K562 (cell line): ENCODE measurements around the gene CXCL1. TPM values are rescaled to one million over a fixed set of nuclear protein-coding genes. Genes with fewer than 3 reads are reported as not detected.

ENCODE experiments used
- ATAC-seq: fragments of 200-7000 bp; cut with Tn5 transposase; 3 replicates; pipeline ENCODE4 v1.9.1; 2020; ENCODE audit warnings: moderate library complexity
- BruUV-seq: library from RNA; stranded (reverse); fragments of 400-500 nt; replicated peaks from 2 replicates; lab custom pipeline; 2021; lab: Mats Ljungman, UMichigan
- CTCF ChIA-PET: fragments of 300-600 bp; formaldehyde crosslinking; extraction: SDS; loops from one replicate; lab custom pipeline; 2021; ENCODE audit warnings: low intra/inter-chr PET ratio; lab: Yijun Ruan, JAX
- POLR2A ChIA-PET: fragments of 300-600, 350-650 bp; sonication (Branson Sonifier 250); formaldehyde crosslinking; extraction: SDS; loops from one replicate; lab custom pipeline; 2021; ENCODE audit warnings: antibody characterized with exemption, inconsistent platforms; lab: Yijun Ruan, JAX
- DNase-seq, 4 experiments: peaks; one replicate each; pipeline versions ENCODE4 v3.0.0 to v3.0.0-alpha.2; 2011 to 2018; ENCODE audit warnings: low spot score in 3 of 4, mixed read lengths in 3 of 4; ENCODE audit errors: extremely low read depth in 1 of 4
- FAIRE-seq: peaks from 2 replicates; lab custom pipeline; 2011; peaks lifted over from hg19 to GRCh38; lab: Jason Lieb, UNC
- H2AFZ ChIP-seq: 2 replicates; pipeline ENCODE4 v1.6.0; 2011; ENCODE audit warnings: low read depth, low read length, control low read depth, inconsistent platforms
- H3K27ac ChIP-seq: fragments of 200-600 bp; 3 replicates; pipeline ENCODE4 v1.8.0; 2011; ENCODE audit warnings: low read depth, mild to moderate bottlenecking, control low read depth, inconsistent platforms, low read length, moderate library complexity, mixed read lengths; ENCODE audit errors: extremely low read depth
- H3K27me3 ChIP-seq, 2 experiments: fragments of 300-600 bp in 1 of 2; 2 replicates in 1 of 2; 3 replicates in 1 of 2; pipeline versions ENCODE4 v1.6.0 to v1.8.0; 2011; ENCODE audit warnings: inconsistent platforms in 2 of 2, low read length in 2 of 2, mild to moderate bottlenecking in 1 of 2, mixed read lengths in 1 of 2, moderate library complexity in 1 of 2; ENCODE audit not compliant: control insufficient read depth in 2 of 2, insufficient read depth in 2 of 2
- H3K36me3 ChIP-seq: fragments of 300-600 bp; 3 replicates; pipeline ENCODE4 v1.8.0; 2011; ENCODE audit warnings: mild to moderate bottlenecking, low read length, inconsistent platforms; ENCODE audit not compliant: control insufficient read depth, insufficient read depth
- H3K4me1 ChIP-seq, 2 experiments: fragments of 200-600 bp in 1 of 2; replicated peaks in 1 of 2; 2 replicates in 1 of 2; 3 replicates in 1 of 2; pipeline versions ENCODE4 v1.5.1 to v1.8.0; 2011; ENCODE audit warnings: inconsistent platforms in 2 of 2, low read length in 2 of 2, mild to moderate bottlenecking in 1 of 2, mixed read lengths in 1 of 2, moderate library complexity in 1 of 2; ENCODE audit not compliant: control insufficient read depth in 2 of 2, insufficient read depth in 2 of 2
- H3K4me2 ChIP-seq: 2 replicates; pipeline ENCODE4 v1.6.1; 2011; ENCODE audit warnings: low read length, control low read depth, inconsistent platforms, mixed read lengths; ENCODE audit not compliant: insufficient read depth
- H3K4me3 ChIP-seq: fragments of 200-600 bp; sonication (generic), shearing (Covaris generic); 2 replicates; pipeline ENCODE4 v1.5.1; 2016; ENCODE audit warnings: control low read depth, inconsistent platforms
- H3K79me2 ChIP-seq: fragments of 200-600 bp; 3 replicates; pipeline ENCODE4 v1.8.0; 2011; ENCODE audit warnings: low read length, inconsistent platforms; ENCODE audit not compliant: control insufficient read depth, insufficient read depth
- H3K9ac ChIP-seq, 2 experiments: 2 replicates each; pipeline versions ENCODE4 v1.6.0 to v1.6.1; 2011; ENCODE audit warnings: low read depth in 2 of 2, low read length in 2 of 2, control low read depth in 1 of 2, inconsistent platforms in 1 of 2, mild to moderate bottlenecking in 1 of 2, mixed read lengths in 1 of 2; ENCODE audit not compliant: insufficient read depth in 1 of 2
- H3K9me1 ChIP-seq: one replicate; pipeline ENCODE4 v1.6.0; 2011; ENCODE audit warnings: inconsistent platforms, mild to moderate bottlenecking, low read length, moderate library complexity; ENCODE audit not compliant: control insufficient read depth, insufficient read depth
- H3K9me3 ChIP-seq: replicated peaks from 2 replicates; pipeline ENCODE4 v1.5.1; 2011; ENCODE audit warnings: low read depth, low read length, inconsistent platforms; ENCODE audit not compliant: control insufficient read depth, insufficient read depth
- H4K20me1 ChIP-seq: replicated peaks from 2 replicates; pipeline ENCODE4 v1.6.1; 2011; ENCODE audit warnings: low read length, inconsistent platforms, mixed read lengths; ENCODE audit not compliant: control insufficient read depth, insufficient read depth
- CEBPG ChIP-seq, 3 experiments: fragments of 200-800 bp in 1 of 3; sonication (Bioruptor generic) in 1 of 3; sonication (generic) in 1 of 3; formaldehyde crosslinking in 1 of 3; IDR thresholded peaks in 2 of 3; conservative IDR thresholded peaks in 1 of 3; 2 replicates each; pipeline versions ENCODE4 v1.6.1 to v1.8.0; 2016 to 2022; ENCODE audit warnings: missing compliant biosample characterization in 2 of 3, missing genetic modification characterization in 2 of 3, mild to moderate bottlenecking in 1 of 3, missing genetic modification reagents in 1 of 3
- DMBX1 ChIP-seq: fragments of 250-450 bp; sonication (Bioruptor Pico); IDR thresholded peaks from 2 replicates; pipeline ENCODE4 v1.8.0; 2022; ENCODE audit warnings: inconsistent platforms, mild to moderate bottlenecking, moderate library complexity, borderline replicate concordance
- GABPA ChIP-seq: fragments of 200-800 bp; sonication (Bioruptor generic); conservative IDR thresholded peaks from 2 replicates; pipeline ENCODE4 v1.6.1; 2016; ENCODE audit warnings: low read depth, missing genetic modification characterization, missing compliant biosample characterization
- GABPB1 ChIP-seq: sonication (generic); formaldehyde crosslinking; IDR thresholded peaks from 2 replicates; pipeline ENCODE4 v1.8.0; 2022; ENCODE audit warnings: mild to moderate bottlenecking, missing genetic modification reagents
- HDAC2 ChIP-seq: fragments of 450-650 bp; IDR thresholded peaks from 2 replicates; pipeline ENCODE4 v1.6.1; 2016; ENCODE audit warnings: mild to moderate bottlenecking
- JUN ChIP-seq, 2 experiments: sonication (generic) in 1 of 2; formaldehyde crosslinking in 1 of 2; IDR thresholded peaks; 2 replicates each; pipeline versions ENCODE4 v1.6.1 to v1.8.0; 2012 to 2022; ENCODE audit warnings: borderline replicate concordance in 2 of 2, mild to moderate bottlenecking in 2 of 2, improper control_type of control experiment in 1 of 2, low read depth in 1 of 2, low read length in 1 of 2, missing genetic modification reagents in 1 of 2
- KDM5B ChIP-seq: fragments of 200-600 bp; sonication (generic); IDR thresholded peaks from 2 replicates; pipeline ENCODE4 v1.6.1; 2012; ENCODE audit warnings: low read depth, mild to moderate bottlenecking, moderate library complexity, low read length, control low read depth, inconsistent platforms; ENCODE audit not compliant: insufficient replicate concordance
- MED1 ChIP-seq: sonication (generic); formaldehyde crosslinking; IDR thresholded peaks from 2 replicates; pipeline ENCODE4 v1.8.1; 2023; ENCODE audit warnings: missing genetic modification reagents, borderline replicate concordance
- TGIF2 ChIP-seq: sonication (generic); formaldehyde crosslinking; IDR thresholded peaks from 2 replicates; pipeline ENCODE4 v1.8.1; 2022; ENCODE audit warnings: mild to moderate bottlenecking, missing genetic modification reagents, moderate library complexity
- ZBTB7A ChIP-seq: IDR thresholded peaks from 2 replicates; pipeline ENCODE4 v1.6.1; 2011; ENCODE audit warnings: low read depth, mild to moderate bottlenecking, low read length, moderate library complexity, borderline replicate concordance; ENCODE audit not compliant: control insufficient read depth
- ZNF12 ChIP-seq: sonication (generic); formaldehyde crosslinking; IDR thresholded peaks from 2 replicates; pipeline ENCODE4 v1.4.0; 2020; ENCODE audit warnings: mild to moderate bottlenecking, missing genetic modification reagents
- ZNF121 ChIP-seq: sonication (generic); formaldehyde crosslinking; conservative IDR thresholded peaks from 2 replicates; pipeline ENCODE4 v1.8.0; 2022; ENCODE audit warnings: missing genetic modification reagents
- ZNF551 ChIP-seq: fragments of 250-450 bp; sonication (Bioruptor Pico); IDR thresholded peaks from 2 replicates; pipeline ENCODE4 v1.5.0; 2021; ENCODE audit warnings: mild to moderate bottlenecking, moderate library complexity
- WGBS: fragments of 100-300 bp; shearing (Covaris generic); methylation state at CpG from one replicate; pipeline ENCODE4 v1.1.6; 2016; ENCODE audit warnings: low coverage, mixed read lengths; ENCODE audit not compliant: insufficient coverage; ENCODE audit errors: missing lambda C conversion rate; 5-methylcytosine and 5-hydroxymethylcytosine counted together
- in situ Hi-C: fragments of 300-500 bp; cut with MboI; formaldehyde crosslinking; loops from 4 replicates; pipeline ENCODE4 v1.15.0; 2018; ENCODE audit warnings: inconsistent platforms, mixed read lengths
- intact Hi-C: fragments of 100-400 bp; cut with micrococcal nuclease; formaldehyde crosslinking; loops from 2 replicates; pipeline ENCODE4 v1.14.2; 2022
- polyA plus RNA-seq, 8 experiments: library from polyadenylated mRNA; depleted of rRNA in 4 of 8; stranded (reverse) in 5 of 8; unstranded in 3 of 8; fragments of >200 nt; fragmentation: Nextera tagmentation in 2 of 8; fragmentation: Illumina TruSeq in 1 of 8; extraction: Ambion mirVana in 2 of 8; extraction: Trizol in 1 of 8; gene quantifications; 2 replicates each; pipeline versions ENCODE4 v1.2.1 to v1.2.3, GENCODE V29; 2011 to 2014; ENCODE audit warnings: inconsistent platforms in 1 of 8, missing spikeins in 1 of 8
- total RNA-seq, 7 experiments: library from RNA; depleted of rRNA in 6 of 7; stranded (reverse); fragments of >200 nt in 6 of 7; fragmentation: Illumina TruSeq in 2 of 7; extraction: Trizol in 2 of 7; gene quantifications; 2 replicates each; pipeline versions ENCODE4 v1.2.1 to v1.2.3, GENCODE V29; 2011 to 2021; ENCODE audit warnings: low replicate concordance in 1 of 7
- TF ChIP-seq, protein P1 (sequence below): sonication (generic); formaldehyde crosslinking; IDR thresholded peaks from 2 replicates; pipeline ENCODE4 v1.9.0; 2022; ENCODE audit warnings: mild to moderate bottlenecking, missing genetic modification reagents
- TF ChIP-seq, protein P2 (sequence below): fragments of 450-650 bp; IDR thresholded peaks from 2 replicates; pipeline ENCODE4 v1.6.1; 2017; ENCODE audit warnings: antibody characterized with exemption, mild to moderate bottlenecking

Gene CXCL1
- total and polyA plus RNA-seq, 9 of the 15 experiments (the other 6 are each of a cell fraction or from before 2014, with no cell fraction given) = 0.07 to 2.2 (median 0.32) TPM; not detected in 3

DNA sequence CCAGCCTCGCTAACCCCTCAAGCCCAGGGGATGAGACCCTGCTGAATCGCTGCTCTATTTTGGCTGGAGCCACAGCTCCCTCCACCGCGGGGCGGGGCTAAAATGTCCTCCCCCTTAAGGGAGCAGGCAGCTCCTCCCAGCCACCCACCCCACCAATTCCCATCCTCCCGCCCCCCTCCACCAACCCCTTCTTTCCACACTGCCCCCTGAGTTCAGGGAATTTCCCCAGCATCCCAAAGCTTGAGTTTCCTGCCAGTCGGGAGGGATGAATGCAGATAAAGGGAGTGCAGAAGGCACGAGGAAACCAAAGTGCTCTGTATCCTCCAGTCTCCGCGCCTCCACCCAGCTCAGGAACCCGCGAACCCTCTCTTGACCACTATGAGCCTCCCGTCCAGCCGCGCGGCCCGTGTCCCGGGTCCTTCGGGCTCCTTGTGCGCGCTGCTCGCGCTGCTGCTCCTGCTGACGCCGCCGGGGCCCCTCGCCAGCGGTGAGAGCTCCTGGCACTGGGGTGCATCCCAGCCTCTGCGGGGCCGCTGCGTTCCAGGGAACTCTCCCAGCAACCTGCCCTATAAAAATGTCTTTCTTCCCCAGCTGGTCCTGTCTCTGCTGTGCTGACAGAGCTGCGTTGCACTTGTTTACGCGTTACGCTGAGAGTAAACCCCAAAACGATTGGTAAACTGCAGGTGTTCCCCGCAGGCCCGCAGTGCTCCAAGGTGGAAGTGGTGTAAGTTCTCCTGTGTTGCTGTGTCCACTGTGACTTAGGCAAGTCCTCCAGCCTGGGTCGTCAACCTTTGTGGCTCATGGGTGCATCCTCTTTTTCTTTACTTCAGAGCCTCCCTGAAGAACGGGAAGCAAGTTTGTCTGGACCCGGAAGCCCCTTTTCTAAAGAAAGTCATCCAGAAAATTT, 32.6 kb upstream of the CXCL1 start, which contains the start of gene CXCL6 (continued):
- no peak for TF ChIP-seq ZNF121

DNA sequence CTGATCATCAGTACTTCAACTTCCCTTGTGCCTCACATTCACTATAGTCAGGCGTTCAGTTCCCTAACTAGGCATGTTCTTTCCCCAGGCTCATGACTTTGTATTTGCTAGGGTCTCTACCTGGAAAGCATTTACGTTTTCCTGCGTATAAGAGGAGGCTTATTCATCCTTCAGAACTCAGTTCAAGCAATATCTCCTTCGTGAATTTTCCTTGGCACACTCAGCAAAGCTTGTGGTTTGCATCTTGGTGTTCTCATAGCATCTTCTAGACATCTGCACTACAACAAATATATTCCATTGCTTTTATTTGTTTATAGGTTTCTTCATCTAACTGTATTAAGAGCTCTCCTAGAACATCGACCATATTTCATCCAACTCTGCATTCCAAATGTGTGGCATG, 30.1 kb upstream of the CXCL1 start:
- ATAC-seq = no peak
- Histone ChIP-seq H4K20me1 (no peaks in the 10 kb centered on the region), H3K4me2 (no peak overlapping the region), H3K79me2 (no peaks in the 10 kb centered on the region), H3K4me1 (no peaks in the 10 kb centered on the region), H3K9ac (no peak overlapping the region), H3K9me3 (no peaks in the 10 kb centered on the region), H3K27ac (no peak overlapping the region), H3K36me3 (no peaks in the 10 kb centered on the region), H2AFZ (no peak overlapping the region), H3K27me3 (no peaks in the 10 kb centered on the region), H3K4me3 (no peak overlapping the region), H3K9me1 (no peaks in the 10 kb centered on the region)
- ChIA-PET CTCF (no interaction called here), POLR2A (no interaction called here)
- WGBS = 41% methylated on average over 5 of the region's 5 CpGs
- intact Hi-C loops = no loop called here
- DNase-seq = no peak
- no peak for FAIRE-seq
- in situ Hi-C loops = no loop called here
- no TSS peak for BruUV-seq
- no peak for TF ChIP-seq MED1 (CRISPR knock-in tag)
- TF ChIP-seq CEBPG (CRISPR knock-in tag; IDR thresholded peaks at IDR 0.05) = no peak
- no peak for TF ChIP-seq CEBPG (tag; conservative IDR thresholded peaks at IDR 0.05 in 1 of 2, IDR thresholded peaks at IDR 0.05 in 1 of 2)
- no peak for TF ChIP-seq TGIF2 (CRISPR knock-in tag)
- TF ChIP-seq JUN (IDR thresholded peaks at IDR 0.05; ENCODE audit: borderline replicate concordance, low read depth, low read length) = no peak
- no peak for TF ChIP-seq JUN (CRISPR knock-in tag; IDR thresholded peaks at IDR 0.05; ENCODE audit: borderline replicate concordance)
- TF ChIP-seq ZBTB7A = no peak
- TF ChIP-seq GABPB1 (CRISPR knock-in tag) = no peak
- TF ChIP-seq ZNF551 (CRISPR knock-in tag) = no peak
- TF ChIP-seq, protein P1, sequence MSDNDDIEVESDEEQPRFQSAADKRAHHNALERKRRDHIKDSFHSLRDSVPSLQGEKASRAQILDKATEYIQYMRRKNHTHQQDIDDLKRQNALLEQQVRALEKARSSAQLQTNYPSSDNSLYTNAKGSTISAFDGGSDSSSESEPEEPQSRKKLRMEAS (CRISPR knock-in tag) = no peak
- TF ChIP-seq, protein P2, sequence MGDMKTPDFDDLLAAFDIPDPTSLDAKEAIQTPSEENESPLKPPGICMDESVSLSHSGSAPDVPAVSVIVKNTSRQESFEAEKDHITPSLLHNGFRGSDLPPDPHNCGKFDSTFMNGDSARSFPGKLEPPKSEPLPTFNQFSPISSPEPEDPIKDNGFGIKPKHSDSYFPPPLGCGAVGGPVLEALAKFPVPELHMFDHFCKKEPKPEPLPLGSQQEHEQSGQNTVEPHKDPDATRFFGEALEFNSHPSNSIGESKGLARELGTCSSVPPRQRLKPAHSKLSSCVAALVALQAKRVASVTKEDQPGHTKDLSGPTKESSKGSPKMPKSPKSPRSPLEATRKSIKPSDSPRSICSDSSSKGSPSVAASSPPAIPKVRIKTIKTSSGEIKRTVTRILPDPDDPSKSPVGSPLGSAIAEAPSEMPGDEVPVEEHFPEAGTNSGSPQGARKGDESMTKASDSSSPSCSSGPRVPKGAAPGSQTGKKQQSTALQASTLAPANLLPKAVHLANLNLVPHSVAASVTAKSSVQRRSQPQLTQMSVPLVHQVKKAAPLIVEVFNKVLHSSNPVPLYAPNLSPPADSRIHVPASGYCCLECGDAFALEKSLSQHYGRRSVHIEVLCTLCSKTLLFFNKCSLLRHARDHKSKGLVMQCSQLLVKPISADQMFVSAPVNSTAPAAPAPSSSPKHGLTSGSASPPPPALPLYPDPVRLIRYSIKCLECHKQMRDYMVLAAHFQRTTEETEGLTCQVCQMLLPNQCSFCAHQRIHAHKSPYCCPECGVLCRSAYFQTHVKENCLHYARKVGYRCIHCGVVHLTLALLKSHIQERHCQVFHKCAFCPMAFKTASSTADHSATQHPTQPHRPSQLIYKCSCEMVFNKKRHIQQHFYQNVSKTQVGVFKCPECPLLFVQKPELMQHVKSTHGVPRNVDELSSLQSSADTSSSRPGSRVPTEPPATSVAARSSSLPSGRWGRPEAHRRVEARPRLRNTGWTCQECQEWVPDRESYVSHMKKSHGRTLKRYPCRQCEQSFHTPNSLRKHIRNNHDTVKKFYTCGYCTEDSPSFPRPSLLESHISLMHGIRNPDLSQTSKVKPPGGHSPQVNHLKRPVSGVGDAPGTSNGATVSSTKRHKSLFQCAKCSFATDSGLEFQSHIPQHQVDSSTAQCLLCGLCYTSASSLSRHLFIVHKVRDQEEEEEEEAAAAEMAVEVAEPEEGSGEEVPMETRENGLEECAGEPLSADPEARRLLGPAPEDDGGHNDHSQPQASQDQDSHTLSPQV = no peak
- no peak for TF ChIP-seq ZNF12
- TF ChIP-seq HDAC2 = no peak
- no peak for TF ChIP-seq GABPA (tag)
- no peak for TF ChIP-seq KDM5B
- TF ChIP-seq DMBX1 (CRISPR knock-in tag) = no peak
